Measurements from ENCODE around the gene PRTFDC1.
A peak's percentile ranks its signal among the peaks of the same experiment; 100 is the strongest.

PRTFDC1 gene

GRCh38 chr10:24900888-24901685 is 51.3 kb downstream of the PRTFDC1 start:
- DNase-seq = no peak

GRCh38 chr10:24899571-24899970 is 52.8 kb downstream of the PRTFDC1 start:
- no peak for DNase-seq

- DNase-seq = no peak
Measured at GRCh38 chr10:24898501-24898900, 53.9 kb downstream of the PRTFDC1 start.

DNA sequence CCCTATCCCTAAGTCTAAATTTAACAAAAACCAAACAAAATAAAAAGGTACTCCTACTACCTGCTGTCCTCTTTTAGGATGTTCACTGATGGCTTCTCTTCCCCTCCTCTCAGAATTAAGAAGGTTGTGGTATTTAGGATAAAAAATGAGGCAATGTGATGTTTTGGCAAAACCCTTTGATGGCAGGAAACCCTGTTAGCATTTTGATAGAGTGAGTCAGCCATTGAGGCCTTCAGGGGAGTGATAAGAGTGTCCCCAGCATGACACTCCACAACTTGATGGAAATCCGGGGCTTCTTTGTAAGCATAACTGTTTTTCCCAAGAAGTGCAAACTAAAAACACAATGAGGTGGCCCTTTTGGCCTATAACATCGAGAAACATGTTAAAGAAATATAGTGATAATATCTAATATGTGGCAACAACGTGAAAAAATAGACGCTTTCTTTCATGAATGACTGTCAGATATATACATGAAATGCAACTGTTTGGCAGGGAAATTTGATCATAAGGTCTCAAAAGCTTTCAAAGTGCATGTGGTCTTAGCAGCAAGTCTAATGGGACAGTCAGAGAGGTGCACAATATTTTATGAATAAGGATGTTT is 55.0 kb downstream of the PRTFDC1 start:
- no peak for DNase-seq

DNA sequence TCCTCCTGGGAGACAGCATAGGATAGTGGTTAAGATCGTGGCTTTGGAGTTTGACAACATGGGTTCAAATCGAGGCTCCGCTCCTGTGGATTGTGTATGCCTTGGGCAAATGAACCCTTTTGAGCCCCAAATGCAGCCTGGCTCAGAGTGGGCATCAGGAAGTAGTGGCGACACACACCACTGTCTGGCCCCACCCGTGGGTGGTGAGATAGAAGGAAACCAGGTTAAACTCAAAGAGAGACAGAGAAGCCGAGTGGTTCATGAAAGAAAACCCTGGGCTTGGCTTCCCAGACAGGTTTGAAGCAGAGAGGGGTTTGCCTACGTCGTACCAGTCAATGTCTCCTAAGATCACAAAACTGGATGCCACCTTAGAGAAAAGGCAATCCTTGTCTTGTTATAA is 57.7 kb downstream of the PRTFDC1 start:
- no peak for DNase-seq

GRCh38 chr10:24894309-24894708 is 58.1 kb downstream of the PRTFDC1 start:
- no peak for DNase-seq

GRCh38 chr10:24893127-24893526 is 59.3 kb downstream of the PRTFDC1 start:
- no peak for DNase-seq

DNA sequence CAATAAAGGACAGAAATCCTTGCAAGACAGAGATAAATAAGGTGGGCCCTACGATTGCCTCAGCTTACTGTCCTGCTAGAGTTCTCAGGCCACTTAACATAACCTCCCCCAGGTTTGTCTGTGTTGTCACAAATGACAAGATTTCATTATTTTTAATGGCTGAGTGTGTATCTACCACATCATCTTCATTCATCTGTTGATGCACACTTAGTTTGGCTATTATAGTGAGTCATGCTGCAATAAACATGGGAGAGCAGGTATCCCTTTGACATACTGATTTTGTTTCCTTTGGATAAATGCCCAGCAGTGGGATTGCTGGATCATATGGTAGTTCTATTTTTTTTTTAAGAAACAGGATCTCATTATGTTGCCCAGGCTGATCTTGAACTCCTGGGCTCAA is 60.6 kb downstream of the PRTFDC1 start:
- peak; percentile 69 for DNase-seq

GRCh38 chr10:24889639-24890038 is 62.8 kb downstream of the PRTFDC1 start:
- no peak for DNase-seq

- no peak for DNase-seq
Measured at GRCh38 chr10:24887855-24888231, 64.6 kb downstream of the PRTFDC1 start.

DNA sequence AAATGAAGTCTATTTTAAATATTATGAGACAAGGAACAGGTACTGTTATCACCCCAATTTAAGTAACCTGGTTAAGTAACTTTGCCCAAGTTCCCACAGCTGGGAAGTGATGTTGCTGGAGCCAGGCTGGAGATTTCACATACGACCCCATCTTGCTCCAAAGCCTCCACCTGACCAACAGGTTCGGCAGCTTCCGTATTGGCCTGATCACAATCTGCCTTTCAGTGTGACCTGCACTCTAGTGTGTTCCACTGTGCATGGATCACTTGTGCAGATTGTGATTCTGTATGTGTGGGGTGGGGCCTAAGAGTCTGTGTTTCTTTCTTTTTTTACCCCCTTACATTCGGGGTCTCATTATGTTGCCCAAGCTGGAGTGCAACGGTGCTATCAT is 66.1 kb downstream of the PRTFDC1 start:
- no peak for DNase-seq

DNA sequence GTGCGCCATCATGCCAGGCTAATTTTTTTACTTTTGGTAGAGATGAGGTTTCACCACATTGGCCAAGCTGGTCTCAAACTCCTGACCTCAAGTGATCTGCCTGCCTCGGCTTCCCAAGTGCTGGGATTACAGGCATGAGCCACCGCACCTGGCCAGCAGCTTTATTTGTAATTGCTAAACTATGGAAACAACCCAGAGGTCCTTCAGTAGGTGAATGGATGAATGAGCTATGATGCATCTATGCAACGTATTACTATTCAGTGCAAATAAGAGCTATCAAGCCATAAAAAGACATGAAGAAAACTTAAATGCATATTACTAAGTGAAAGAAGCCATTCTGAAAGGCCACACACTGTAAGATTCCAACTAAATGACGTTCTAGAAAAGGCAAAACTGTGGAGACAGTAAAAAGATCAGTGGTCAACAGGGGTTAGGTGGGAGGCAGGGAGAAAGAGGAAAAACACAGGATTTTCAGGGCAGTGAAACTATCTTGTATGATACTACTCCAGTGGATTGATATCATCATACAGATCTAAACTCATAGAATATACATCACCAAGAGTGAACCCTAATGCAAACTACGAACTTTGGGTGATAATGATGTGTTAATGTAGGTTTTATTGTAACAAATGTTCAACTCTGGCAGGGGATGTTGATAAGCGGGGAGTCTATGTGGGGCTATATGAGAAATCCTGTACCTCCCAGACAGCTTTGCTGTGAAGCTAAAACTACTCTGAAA is 66.7 kb downstream of the PRTFDC1 start:
- DNase-seq = no peak

GRCh38 chr10:24884793-24885192 is 67.6 kb downstream of the PRTFDC1 start:
- no peak for DNase-seq

DNA sequence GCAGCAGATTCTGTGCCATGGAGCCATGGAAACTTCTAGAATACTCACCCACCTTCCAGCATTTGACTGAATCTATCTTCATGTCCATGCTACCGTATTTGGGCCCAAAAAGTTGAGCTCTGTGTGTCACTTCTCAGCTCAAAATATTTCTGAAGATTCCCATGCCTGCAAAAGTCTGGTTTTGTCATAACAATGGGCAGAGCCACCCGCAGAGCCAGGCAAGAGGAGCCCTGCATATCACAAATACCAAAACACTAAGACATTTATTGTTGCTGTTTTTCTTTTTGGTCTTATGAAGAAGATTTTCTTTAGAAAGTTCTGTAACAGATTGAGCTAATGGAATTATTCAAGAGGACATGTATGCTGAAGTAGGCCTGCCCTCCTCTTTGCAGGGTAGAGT is 68.1 kb downstream of the PRTFDC1 start:
- DNase-seq = no peak

DNA sequence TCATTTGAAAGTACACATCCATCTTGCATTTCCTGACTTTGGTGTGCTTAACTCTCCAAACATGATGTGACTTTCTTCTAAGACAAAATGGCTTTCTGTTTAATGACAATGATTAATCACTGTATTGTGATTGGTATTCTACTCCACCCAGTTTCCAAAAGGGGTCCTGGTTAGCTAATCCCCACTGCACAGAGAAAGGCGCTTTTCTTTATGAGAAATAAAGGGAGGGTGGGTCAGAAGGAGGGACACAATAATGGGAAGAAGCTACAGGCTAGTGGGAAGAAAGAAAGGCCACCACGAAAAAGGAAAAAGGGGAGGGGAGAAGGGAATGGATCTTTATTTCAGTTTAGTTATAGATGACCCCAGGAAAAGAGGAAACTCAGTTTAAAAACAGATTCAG is 69.2 kb downstream of the PRTFDC1 start:
- no peak for DNase-seq

DNA sequence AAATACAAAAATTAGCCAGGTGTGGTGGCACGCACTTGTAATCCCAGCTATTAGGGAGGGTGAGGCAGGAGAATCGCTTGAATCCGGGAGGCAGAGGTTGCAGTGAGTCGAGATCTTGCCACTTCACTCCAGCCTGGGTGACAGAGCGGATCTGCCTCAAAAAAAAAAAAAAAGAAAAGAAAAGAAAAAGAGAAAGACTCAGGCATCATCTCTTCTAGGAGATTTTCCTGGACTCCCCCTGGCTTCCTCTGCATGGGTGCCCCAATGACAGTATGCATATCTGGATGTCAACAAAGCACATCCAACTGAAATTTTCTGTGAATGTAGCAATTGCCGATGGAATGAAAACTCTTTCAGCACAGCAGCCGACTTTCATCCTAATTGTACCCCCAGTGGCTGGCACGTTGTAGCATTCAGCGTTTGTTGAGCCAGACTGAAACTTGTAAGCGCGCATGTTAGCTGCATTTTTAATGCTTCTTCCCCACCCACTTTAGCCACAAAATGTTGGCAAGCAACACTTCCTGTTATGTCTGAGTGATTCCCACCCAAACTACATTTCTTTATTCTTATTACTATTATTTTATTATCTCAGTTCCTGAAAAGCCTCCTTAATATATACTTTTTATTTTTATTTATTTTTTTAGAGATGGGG is 70.2 kb downstream of the PRTFDC1 start:
- DNase-seq = no peak

GRCh38 chr10:24879861-24880260 is 72.5 kb downstream of the PRTFDC1 start:
- DNase-seq = no peak

GRCh38 chr10:24874133-24874532 is 78.3 kb downstream of the PRTFDC1 start:
- no peak for DNase-seq

- DNase-seq = peak; percentile 17
Measured at GRCh38 chr10:24873281-24873683, 79.1 kb downstream of the PRTFDC1 start.

GRCh38 chr10:24872790-24873182 is 79.6 kb downstream of the PRTFDC1 start:
- no peak for DNase-seq

DNA sequence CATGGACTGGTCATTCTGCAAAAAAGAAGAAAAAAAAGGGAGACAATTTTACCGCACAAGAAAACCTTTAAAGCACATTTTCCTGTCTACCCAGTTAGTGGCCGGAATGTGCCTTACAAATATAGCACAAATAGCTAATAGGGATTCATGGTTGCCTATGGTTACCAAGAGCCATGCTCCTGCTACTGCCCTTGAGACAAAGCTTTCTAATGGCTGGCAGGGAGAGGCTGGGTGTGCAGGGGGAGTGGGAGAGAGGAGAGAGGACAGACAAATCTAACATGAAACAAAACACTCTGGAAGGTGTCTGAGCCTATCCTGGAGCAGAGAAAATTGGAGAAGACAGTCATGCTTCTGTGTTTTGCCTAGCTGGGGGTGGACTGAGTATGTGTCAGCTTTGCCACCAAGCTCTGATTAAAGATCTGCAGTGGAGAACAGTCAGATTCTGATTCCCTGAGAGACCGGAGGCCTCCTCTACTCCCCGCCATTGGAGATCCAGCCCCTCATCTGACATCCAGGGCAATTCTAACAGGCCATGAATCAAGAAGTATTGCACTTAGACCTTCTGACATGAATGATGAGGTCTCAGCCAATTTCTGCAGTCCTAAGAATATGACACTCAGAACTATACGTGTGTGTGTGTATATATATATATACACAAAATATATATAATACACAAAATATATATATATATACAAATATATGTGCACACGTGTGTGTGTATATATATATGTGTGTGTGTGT is 80.2 kb downstream of the PRTFDC1 start:
- peak; percentile 16 for DNase-seq

GRCh38 chr10:24871011-24871935 is 81.1 kb downstream of the PRTFDC1 start:
- no peak for DNase-seq

Data from NCI-H69 (cell line).